Psoas muscle (tissue), 8 donors: Measurements from ENCODE around the gene OPRD1. TPM values are rescaled to one million over a fixed set of nuclear protein-coding genes. Genes with fewer than 3 reads are reported as not detected.

ENCODE experiments used
- ATAC-seq, 4 donors: fragments of 200-7000 bp; cut with Tn5 transposase; one replicate each; pipeline ENCODE4 v1.9.1; 2020; ENCODE audit warnings: moderate library complexity in 3 of 4, mild to moderate bottlenecking in 2 of 4
- DNase-seq, 2 donors: peaks; one replicate each; pipeline ENCODE4 v3.0.0-alpha.2; 2020
- H3K27ac ChIP-seq: fragments of 200-600 bp; one replicate; pipeline ENCODE4 v1.8.0; 2022
- H3K27me3 ChIP-seq, 3 donors: fragments of 200-600 bp in 1 of 3; one replicate each; pipeline versions ENCODE4 v1.6.1 to v1.8.0; 2013 to 2022; ENCODE audit warnings: low read length in 2 of 3, mild to moderate bottlenecking in 2 of 3, moderate library complexity in 1 of 3; ENCODE audit not compliant: insufficient read depth in 3 of 3
- H3K36me3 ChIP-seq, 2 donors: fragments of 200-600 bp in 1 of 2; one replicate each; pipeline versions ENCODE4 v1.6.1 to v1.8.0; 2013 to 2022; ENCODE audit warnings: low read depth in 1 of 2, mild to moderate bottlenecking in 1 of 2, moderate library complexity in 1 of 2; ENCODE audit not compliant: insufficient read depth in 1 of 2
- H3K4me1 ChIP-seq: fragments of 200-600 bp; one replicate; pipeline ENCODE4 v1.8.0; 2022
- H3K4me3 ChIP-seq: fragments of 200-600 bp; one replicate; pipeline ENCODE4 v1.8.0; 2022; ENCODE audit warnings: mild to moderate bottlenecking
- H3K9me3 ChIP-seq: fragments of 200-600 bp; one replicate; pipeline ENCODE4 v1.8.0; 2022
- CTCF ChIP-seq: fragments of 200-600 bp; IDR thresholded peaks from one replicate; pipeline ENCODE4 v1.8.0; 2022; ENCODE audit warnings: antibody characterized with exemption
- WGBS, 3 donors: extraction: QIAGEN DNeasy Blood & Tissue Kit; methylation state at CpG; one replicate each; pipeline versions ENCODE4 v1.1.6 to v1.1.7; 2013; 5-methylcytosine and 5-hydroxymethylcytosine counted together
- intact Hi-C, 2 donors: fragments of 100-400 bp; cut with DNase I; formaldehyde crosslinking; loops; one replicate each; pipeline versions ENCODE4 v1.11.0 to v1.14.2; 2022
- polyA plus RNA-seq, 3 donors: library from polyadenylated mRNA; stranded (reverse); fragments of 200-250 nt; gene quantifications; one replicate each; pipeline ENCODE4 v1.2.3, GENCODE V29; 2013
- total RNA-seq, 4 donors: library from RNA; stranded (reverse); fragmentation: NEBNext Ultra II Directional in 2 of 4; extraction: Animal tissue kit (Norgen Biotek cat#: 25700) in 2 of 4; gene quantifications; one replicate each; pipeline versions ENCODE4 v1.2.1 to v1.2.4, GENCODE V29; 2021 to 2023
- donor health status: healthy with polysubstance abuse.
- donor health status: DM: no; HTN: no; CAD: no; lungs with moderate emphysema.
- donor health status: Bipolar disorder and iron deficiency.
- donor health status: healthy.
- donor health status: DM: yes; HTN: yes; CAD: no.
- donor health status: DM: no; HTN: no; CAD: no.
- donor health status: DM: no; HTN: no; CAD: no.
- donor health status: DM: yes; HTN: yes; CAD: no.

OPRD1 gene
- total and polyA plus RNA-seq, 7 donors, result 0.02 to 0.12 (median 0.05) TPM; not detected in 3

GRCh38 chr1:28914228-28915030 lies 102.5 kb downstream of the OPRD1 start, which contains the start of gene EPB41:
TSS of gene EPB41 (plus strand) at chr1:28914569. CDS start at chr1:28987438, 72,869 bp downstream.
- Histone ChIP-seq H3K4me1 (peaks cover 30% of the 10 kb centered on the region), H3K36me3 (peaks cover 0 to 4% of the 10 kb centered on the region in 2 donors), H3K27me3 (no peaks in the 10 kb centered on the region), H3K4me3 (peak within 1 kb of the TSS; percentile 74), H3K27ac (peak within 1 kb of the TSS; percentile 68), H3K9me3 (no peaks in the 10 kb centered on the region)
- intact Hi-C loops, result loop anchor here in 1 of 2 donors (5.0 kb wide), 1 partner anchor 68 kb away; no protein-coding TSS in a partner anchor
- DNase-seq (peak; percentile 92 to 93), ATAC-seq (peak; percentile 97 to 98 (median 98))
- no peak for TF ChIP-seq CTCF
- WGBS, 3 donors, result 0 to 1% (median 0%) methylated on average over 49 to 95 of the region's 95 CpGs

GRCh38 chr1:28915031-28915895 lies 103.3 kb downstream of the OPRD1 start:
- 4 to 9% (median 5%) methylated on average over 32 of the region's 32 CpGs for WGBS, 3 donors
- peak overlapping the region; percentile 68 for H3K27ac ChIP-seq
- no peaks in the 10 kb centered on the region for H3K27me3 ChIP-seq
- peak in 1 of 4 donors; percentile 13 for ATAC-seq
- intact Hi-C loops, result loop anchor here in 1 of 2 donors (5.0 kb wide), 1 partner anchor 67 kb away; no protein-coding TSS in a partner anchor
- DNase-seq, result no peak
- no peaks in the 10 kb centered on the region for H3K9me3 ChIP-seq
- H3K36me3 ChIP-seq, result peaks cover 0 to 4% of the 10 kb centered on the region in 2 donors
- TF ChIP-seq CTCF, result no peak
- peak overlapping the region; percentile 74 for H3K4me3 ChIP-seq
- peaks cover 34% of the 10 kb centered on the region for H3K4me1 ChIP-seq

DNA sequence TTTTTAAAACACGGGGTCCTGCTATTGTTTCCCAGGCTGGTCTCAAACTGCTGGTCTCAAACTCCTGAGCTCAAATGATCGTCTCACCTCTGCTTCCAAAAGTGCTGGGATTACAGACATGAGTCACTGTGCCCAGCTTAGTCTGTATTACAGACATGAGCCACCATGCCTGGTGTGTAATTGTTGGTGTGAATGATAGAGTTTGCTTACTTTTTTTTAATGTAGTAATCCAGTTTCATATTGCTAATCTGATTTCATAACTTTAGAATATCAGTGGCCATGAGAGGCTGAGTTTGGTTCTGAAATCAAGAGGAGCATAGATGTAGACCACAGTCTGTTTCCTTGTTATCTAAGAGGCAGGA lies 105.8 kb downstream of the OPRD1 start:
- WGBS, 3 donors, result 56 to 85% (median 64%) methylated on average over 2 of the region's 2 CpGs
- Histone ChIP-seq H3K27me3 (no peaks in the 10 kb centered on the region), H3K27ac (no peak overlapping the region), H3K4me1 (peaks cover 40% of the 10 kb centered on the region), H3K36me3 (peaks cover 0 to 2% of the 10 kb centered on the region in 2 donors), H3K4me3 (no peak overlapping the region), H3K9me3 (no peaks in the 10 kb centered on the region)
- intact Hi-C loops, result loop anchor here in 1 of 2 donors (5.0 kb wide), 1 partner anchor 65 kb away; no protein-coding TSS in a partner anchor
- DNase-seq (no peak), ATAC-seq (no peak)
- no peak for TF ChIP-seq CTCF

Other genes starting within 250 kb of the OPRD1 start
- 1 to 10 TPM in 1 of 4 donors, under 1 TPM in 3; 0.32 to 1.3 (median 0.68) TPM for gene RAB42, start 219.9 kb upstream of the OPRD1 start, total RNA-seq
- gene RAB42, start 219.9 kb upstream of the OPRD1 start, polyA plus RNA-seq, result under 1 TPM; 0.16 to 0.34 (median 0.21) TPM
- 10 to 100 TPM; 24.4 to 30.3 (median 27.3) TPM for gene TAF12, start 169.1 kb upstream of the OPRD1 start, total RNA-seq
- 10 to 100 TPM; 31.8 to 54.0 (median 51.6) TPM for gene TAF12, start 169.1 kb upstream of the OPRD1 start, polyA plus RNA-seq
- gene RNU11, start 163.6 kb upstream of the OPRD1 start, total RNA-seq, result not detected
- gene RNU11, start 163.6 kb upstream of the OPRD1 start, polyA plus RNA-seq, result not detected
- gene GMEB1, start 143.4 kb upstream of the OPRD1 start, total RNA-seq, result 10 to 100 TPM in 2 of 4 donors, 1 to 10 TPM in 2; 8.4 to 12.8 (median 10.0) TPM
- 10 to 100 TPM in 2 of 3 donors, 1 to 10 TPM in 1; 5.3 to 12.3 (median 10.9) TPM for gene GMEB1, start 143.4 kb upstream of the OPRD1 start, polyA plus RNA-seq
- gene YTHDF2, start 75.2 kb upstream of the OPRD1 start, total RNA-seq, result 10 to 100 TPM; 43.4 to 55.1 (median 49.1) TPM
- gene YTHDF2, start 75.2 kb upstream of the OPRD1 start, polyA plus RNA-seq, result 10 to 100 TPM; 30.3 to 49.0 (median 38.4) TPM
- 10 to 100 TPM; 14.0 to 28.2 (median 22.5) TPM for gene EPB41, start 102.4 kb downstream of the OPRD1 start, total RNA-seq
- gene EPB41, start 102.4 kb downstream of the OPRD1 start, polyA plus RNA-seq, result 10 to 100 TPM in 1 of 3 donors, 1 to 10 TPM in 2; 2.0 to 18.0 (median 6.0) TPM